HG03108 (cell line): ENCODE results near the gene STAT4.

Experiments
- ATAC-seq: cut with Tn5 transposase; IDR thresholded peaks from one replicate; pipeline ENCODE4 v1.9.1; 2021; ENCODE audit warnings: moderate library complexity; ENCODE audit not compliant: unreplicated experiment

The STAT4 gene

GRCh38 chr2:191176801-191177438 lies 26.1 kb upstream of the STAT4 start:
- ATAC-seq, result peak; percentile 14

GRCh38 chr2:191176305-191176704 lies 25.5 kb upstream of the STAT4 start:
- ATAC-seq, result peak; percentile 46

- no peak for ATAC-seq
Observed at GRCh38 chr2:191174442-191174841, 23.6 kb upstream of the STAT4 start.

GRCh38 chr2:191173206-191173605 lies 22.4 kb upstream of the STAT4 start:
- no peak for ATAC-seq

- no peak for ATAC-seq
Observed at GRCh38 chr2:191171708-191172355, 21.0 kb upstream of the STAT4 start.

- no peak for ATAC-seq
Observed at GRCh38 chr2:191171286-191171685, 20.5 kb upstream of the STAT4 start.

- ATAC-seq, result no peak
Observed at GRCh38 chr2:191170773-191171172, 20.0 kb upstream of the STAT4 start.

GRCh38 chr2:191170301-191170636 lies 19.5 kb upstream of the STAT4 start:
- ATAC-seq, result no peak

GRCh38 chr2:191169456-191170300 lies 18.9 kb upstream of the STAT4 start:
- ATAC-seq, result no peak

GRCh38 chr2:191167766-191168165 lies 17.0 kb upstream of the STAT4 start:
- ATAC-seq, result no peak

- no peak for ATAC-seq
Observed at GRCh38 chr2:191166756-191167445, 16.1 kb upstream of the STAT4 start.

- ATAC-seq, result no peak
Observed at GRCh38 chr2:191166111-191166755, 15.4 kb upstream of the STAT4 start.

- peak; percentile 50 for ATAC-seq
Observed at GRCh38 chr2:191165176-191165643, 14.4 kb upstream of the STAT4 start.

GRCh38 chr2:191158747-191159146 lies 8.0 kb upstream of the STAT4 start:
- ATAC-seq, result no peak

- ATAC-seq, result no peak
Observed at GRCh38 chr2:191158193-191158592, 7.4 kb upstream of the STAT4 start.

- no peak for ATAC-seq
Observed at GRCh38 chr2:191155608-191156071, 4.8 kb upstream of the STAT4 start.

- no peak for ATAC-seq
Observed at GRCh38 chr2:191153716-191154115, 2.9 kb upstream of the STAT4 start.

GRCh38 chr2:191152482-191153240 lies 1.9 kb upstream of the STAT4 start:
- no peak for ATAC-seq

- ATAC-seq, result no peak
Observed at GRCh38 chr2:191151331-191151730, 537 bp upstream of the STAT4 start.

GRCh38 chr2:191150230-191150599 lies 579 bp downstream of the STAT4 start:
- ATAC-seq, result peak; percentile 26
